GM19238 (cell line): ENCODE results near the gene MAN1C1.
A peak's percentile ranks its signal among the peaks of the same experiment; 100 is the strongest.

ENCODE experiments used
- DNase-seq: peaks from one replicate; pipeline ENCODE4 v3.0.0; 2011; ENCODE audit warnings: low spot score; ENCODE audit not compliant: insufficient read length

The MAN1C1 gene

GRCh38 chr1:25613091-25613490, 3.5 kb upstream of the MAN1C1 start:
- no peak for DNase-seq

- no peak for DNase-seq
Measured at GRCh38 chr1:25614501-25615171, 2.0 kb upstream of the MAN1C1 start.

- no peak for DNase-seq
Measured at GRCh38 chr1:25615172-25615541, 1.4 kb upstream of the MAN1C1 start.

GRCh38 chr1:25615563-25616094, 962 bp upstream of the MAN1C1 start:
- DNase-seq = no peak

DNA sequence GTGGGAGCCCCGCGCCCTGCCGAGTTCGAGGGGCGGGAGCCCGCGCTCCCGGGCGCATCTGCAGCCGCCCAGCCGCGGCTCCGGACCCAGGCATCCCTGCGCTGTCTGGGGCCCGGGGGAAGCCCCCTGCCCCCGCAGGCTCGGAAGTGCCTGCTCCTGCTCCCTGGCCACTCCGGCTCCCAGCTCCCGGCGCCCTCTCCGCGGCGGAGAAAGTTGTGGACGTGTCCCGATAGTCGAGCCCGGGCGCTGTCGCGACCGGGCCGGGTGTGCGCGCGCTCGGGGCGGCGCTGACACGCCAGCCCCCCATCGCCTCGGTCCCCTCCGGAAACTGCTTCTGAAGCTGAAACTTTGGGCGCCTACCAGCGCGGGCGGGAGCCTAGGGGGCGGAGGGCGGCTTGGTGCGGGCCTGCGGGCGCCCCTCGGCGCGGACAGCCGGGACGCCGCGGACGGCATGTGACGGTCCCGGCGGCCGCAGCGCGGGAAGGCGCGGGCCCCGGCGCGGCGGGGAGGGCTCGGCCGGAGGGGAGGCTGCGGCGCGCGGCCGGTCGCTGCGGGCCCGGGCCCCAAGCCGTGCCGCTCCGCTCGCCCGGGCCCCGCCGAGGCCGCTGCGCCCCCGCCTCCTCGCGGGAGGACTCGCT, 515 bp downstream of the MAN1C1 start:
- DNase-seq = peak; percentile 26

- DNase-seq = no peak
Measured at GRCh38 chr1:25617625-25618432, 1.2 kb downstream of the MAN1C1 start.

DNA sequence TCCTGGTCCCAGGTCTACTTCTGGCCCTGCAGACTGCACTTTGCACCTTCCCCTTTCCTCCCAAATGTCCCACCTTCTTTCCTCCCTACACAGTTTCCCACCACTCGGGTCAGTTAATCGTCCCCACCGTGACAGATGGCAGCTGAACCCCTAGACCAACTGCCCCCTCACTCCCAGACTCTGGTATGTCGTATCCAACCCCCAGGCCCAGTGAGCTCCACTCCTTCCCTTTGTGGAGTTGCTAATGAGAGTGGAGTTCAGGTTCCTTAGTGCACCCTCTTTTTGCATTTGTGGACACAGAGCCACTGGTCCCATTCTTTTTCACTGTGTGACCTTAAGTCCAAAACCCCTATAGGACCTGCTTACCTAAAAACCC, 1.8 kb downstream of the MAN1C1 start:
- DNase-seq = no peak

DNA sequence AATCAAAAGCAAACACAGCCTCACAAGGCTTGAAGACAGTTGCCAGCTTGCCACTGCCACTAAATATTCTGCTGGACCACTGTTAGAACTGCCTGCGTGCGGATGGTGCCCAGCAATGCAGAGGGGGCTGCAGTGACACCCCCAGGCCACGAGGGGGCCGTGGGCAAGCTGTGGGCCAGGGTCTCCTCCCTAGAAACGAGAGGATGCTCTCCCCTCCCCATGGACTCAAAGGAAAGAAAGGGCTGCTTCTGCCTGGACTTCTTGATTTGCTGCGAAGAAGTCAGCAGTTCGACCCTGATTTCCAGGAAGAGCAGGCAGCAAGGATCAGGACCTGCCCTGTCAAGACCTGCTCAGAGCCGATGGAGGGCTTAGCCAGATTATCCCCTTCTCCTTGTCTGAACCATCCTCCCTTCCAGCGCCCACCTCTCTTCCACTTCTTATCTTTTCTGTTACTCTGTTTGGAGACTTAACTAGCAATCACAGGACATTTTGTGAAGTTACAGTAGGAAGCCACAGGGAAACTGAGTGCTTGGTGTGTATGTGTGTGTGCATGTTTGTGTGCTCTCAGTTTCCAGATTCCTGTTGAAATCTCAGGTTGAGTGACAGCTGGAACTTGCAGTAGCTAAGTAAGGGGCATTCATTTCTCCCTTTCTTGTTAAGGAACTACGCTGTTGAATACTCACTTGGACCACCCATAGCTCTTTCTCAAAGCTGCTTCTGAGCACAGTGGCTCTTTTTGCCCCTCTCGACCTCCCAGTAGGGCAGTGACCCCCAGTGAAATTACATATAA, 2.7 kb downstream of the MAN1C1 start:
- DNase-seq = no peak

DNA sequence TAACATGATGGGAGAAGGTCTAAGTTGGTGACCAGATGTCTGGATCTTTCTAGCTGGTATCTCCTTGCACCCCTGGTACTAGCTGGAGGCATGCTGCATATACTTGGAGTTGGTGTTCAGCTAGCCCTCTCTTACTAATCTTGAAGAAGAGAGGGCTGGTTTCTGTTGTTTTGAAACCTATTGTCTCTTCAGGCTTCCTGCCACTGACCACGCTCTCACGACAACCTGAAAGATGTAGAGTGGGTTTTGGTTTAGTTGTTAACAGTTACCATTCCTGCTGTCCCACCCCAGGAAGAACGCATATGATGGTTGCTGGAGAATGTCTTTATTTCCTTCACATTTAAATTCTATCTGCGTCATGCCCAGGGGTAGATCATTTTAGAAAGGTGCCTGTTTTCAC, 3.6 kb downstream of the MAN1C1 start:
- no peak for DNase-seq

DNA sequence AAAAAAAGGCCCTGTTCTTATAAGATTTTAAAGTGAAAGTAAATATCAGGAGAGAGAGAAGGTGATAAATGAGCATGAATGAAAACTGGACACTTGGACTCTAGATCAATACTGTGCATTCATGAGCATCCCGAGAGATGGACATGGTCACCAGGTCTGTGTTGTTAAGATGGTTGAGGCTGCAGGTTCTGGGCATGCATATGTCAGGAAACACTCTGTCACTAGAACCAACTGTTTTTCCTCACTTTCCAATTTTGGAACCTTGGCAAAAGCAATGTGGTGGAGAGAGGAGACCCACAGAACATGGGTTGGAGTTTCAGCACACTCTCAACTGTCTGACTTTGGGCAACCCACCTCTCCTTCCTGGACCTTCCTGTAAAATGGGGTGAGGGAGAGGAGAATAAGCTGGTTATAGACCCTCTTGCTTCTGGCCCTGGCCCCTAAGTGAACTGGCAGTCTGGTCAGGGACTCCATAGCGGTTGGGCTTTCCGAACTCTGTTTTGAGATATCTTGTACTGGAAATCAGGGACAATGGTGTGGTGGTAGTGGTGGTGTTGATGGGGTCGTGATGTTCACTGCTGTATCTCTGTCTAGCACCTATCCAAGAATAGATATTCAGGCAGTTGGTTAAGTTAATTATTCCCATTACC, 4.2 kb downstream of the MAN1C1 start:
- no peak for DNase-seq

- no peak for DNase-seq
Measured at GRCh38 chr1:25621876-25622275, 5.3 kb downstream of the MAN1C1 start.

- DNase-seq = no peak
Measured at GRCh38 chr1:25622531-25622930, 5.9 kb downstream of the MAN1C1 start.

GRCh38 chr1:25623007-25623406, 6.4 kb downstream of the MAN1C1 start:
- no peak for DNase-seq

DNA sequence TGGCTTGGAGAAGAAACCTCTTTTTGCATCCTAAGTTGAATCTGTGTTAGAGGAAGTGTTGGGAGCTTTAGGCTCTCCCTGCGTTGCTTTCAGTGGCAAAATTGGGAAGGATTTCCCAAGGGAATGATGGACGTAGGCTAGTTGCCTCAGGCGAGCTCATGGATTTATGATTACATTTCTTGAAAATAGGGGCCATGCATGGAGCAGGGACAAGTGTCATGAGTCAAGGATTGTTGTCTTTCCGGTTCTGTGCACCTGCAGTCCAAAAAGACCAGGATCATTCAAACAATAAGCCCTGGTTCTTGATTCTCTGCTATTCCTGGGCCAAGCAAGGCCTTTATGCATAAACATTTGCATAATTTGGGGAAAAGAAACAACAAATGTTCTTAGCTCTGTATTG, 7.1 kb downstream of the MAN1C1 start:
- DNase-seq = no peak

GRCh38 chr1:25624156-25624555, 7.6 kb downstream of the MAN1C1 start:
- no peak for DNase-seq

- DNase-seq = no peak
Measured at GRCh38 chr1:25624604-25625003, 8.0 kb downstream of the MAN1C1 start.

DNA sequence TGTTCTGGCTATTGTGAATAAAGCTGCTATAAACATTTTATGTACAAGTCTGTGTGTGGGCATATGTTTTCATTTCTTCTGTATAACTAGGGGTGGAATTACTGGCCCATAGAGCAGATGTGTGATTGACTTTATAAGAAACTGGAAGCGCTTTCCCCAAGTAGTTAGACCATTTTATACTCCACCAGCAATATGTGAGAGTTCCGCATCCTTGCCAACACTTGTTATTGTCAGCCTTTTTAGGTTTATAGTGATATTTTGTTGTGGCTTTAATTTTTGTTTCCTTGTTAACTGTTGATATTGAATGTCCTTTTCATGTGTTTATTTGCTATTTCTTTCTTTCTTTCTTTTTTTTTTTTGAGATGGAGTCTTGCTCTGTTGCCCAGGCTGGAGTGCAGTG, 9.4 kb downstream of the MAN1C1 start:
- DNase-seq = no peak

DNA sequence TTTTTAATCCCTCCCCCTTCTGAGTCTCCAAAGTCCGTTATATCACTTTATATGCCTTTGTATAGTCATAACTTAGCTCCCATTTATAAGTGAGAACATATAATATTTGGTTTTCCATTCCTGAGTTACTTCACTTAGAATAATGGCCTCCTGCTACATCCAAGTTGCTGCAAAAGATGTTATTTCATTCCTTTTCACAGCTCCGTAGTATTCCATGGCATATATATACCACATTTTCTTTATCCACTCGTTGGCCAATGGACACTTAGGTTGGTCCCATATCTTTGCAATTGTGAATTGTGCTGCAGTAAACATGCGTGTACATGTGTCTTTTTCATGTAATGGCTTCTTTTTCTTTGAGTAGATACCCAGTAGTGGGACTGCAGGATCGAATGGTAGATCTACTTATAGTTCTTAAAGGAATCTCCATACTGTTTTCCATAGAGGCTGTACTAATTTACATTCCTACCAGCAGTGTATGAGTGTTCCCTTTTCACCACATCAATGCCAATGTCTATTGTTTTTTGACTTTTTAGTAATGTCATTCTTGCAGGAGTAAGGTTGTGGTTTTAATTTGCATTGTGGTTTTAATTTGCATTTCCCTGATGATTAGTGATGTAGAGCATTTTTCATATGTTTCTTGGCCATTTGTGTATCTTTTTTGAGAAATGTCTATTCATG, 12.3 kb downstream of the MAN1C1 start:
- no peak for DNase-seq

GRCh38 chr1:25629836-25630235, 13.2 kb downstream of the MAN1C1 start:
- no peak for DNase-seq

GRCh38 chr1:25631750-25632485, 15.3 kb downstream of the MAN1C1 start:
- no peak for DNase-seq
